Subcutaneous adipose tissue (tissue), 4 donors: ENCODE measurements around the gene ANKRD23. TPM values are rescaled to one million over a fixed set of nuclear protein-coding genes. Genes with fewer than 3 reads are reported as not detected.

Source experiments
- CTCF ChIP-seq: fragments of 450-650 bp; IDR thresholded peaks from one replicate; pipeline ENCODE4 v1.5.1; 2016; ENCODE audit warnings: low read depth, mild to moderate bottlenecking, control low read depth, antibody characterized with exemption, moderate library complexity
- total RNA-seq, 4 donors: library from RNA; depleted of rRNA; stranded (reverse); fragments of >200 nt; gene quantifications; one replicate each; pipeline ENCODE4 v1.1.0, GENCODE V29; 2016

Gene ANKRD23
- 1 to 10 TPM in 3 of 4 donors, not detected in 1; 1.7 to 4.3 (median 2.9) TPM for total RNA-seq

GRCh38 chr2:96843538-96844268 is at the start of gene ANKRD23:
TSS of gene ANKRD23 (minus strand) at chr2:96844021. CDS start at chr2:96843992, 29 bp downstream.
- TF ChIP-seq CTCF: no peak

- TF ChIP-seq CTCF: no peak
Measured at GRCh38 chr2:96891591-96892333, 47.9 kb upstream of the ANKRD23 start.

GRCh38 chr2:96890726-96891385 is 47.0 kb upstream of the ANKRD23 start:
- TF ChIP-seq CTCF: no peak

- TF ChIP-seq CTCF: no peak
Measured at GRCh38 chr2:96890252-96890651, 46.4 kb upstream of the ANKRD23 start.

- no peak for TF ChIP-seq CTCF
Measured at GRCh38 chr2:96888072-96889011, 44.5 kb upstream of the ANKRD23 start.

- TF ChIP-seq CTCF: no peak
Measured at GRCh38 chr2:96887493-96888012, 43.7 kb upstream of the ANKRD23 start.
